ENCODE measurements around the gene ZNF524.

GRCh38 chr19:55645512-55645881 lies 45.4 kb downstream of the ZNF524 start:
- TF ChIP-seq POLR2AphosphoS5 (IDR thresholded peaks at IDR 0.05; ENCODE audit: low read depth, low read length) (no peak), SIN3A (IDR thresholded peaks at IDR 0.05; ENCODE audit: borderline replicate concordance, insufficient read depth, low read length) (no peak)
- TF ChIP-seq, protein P1, sequence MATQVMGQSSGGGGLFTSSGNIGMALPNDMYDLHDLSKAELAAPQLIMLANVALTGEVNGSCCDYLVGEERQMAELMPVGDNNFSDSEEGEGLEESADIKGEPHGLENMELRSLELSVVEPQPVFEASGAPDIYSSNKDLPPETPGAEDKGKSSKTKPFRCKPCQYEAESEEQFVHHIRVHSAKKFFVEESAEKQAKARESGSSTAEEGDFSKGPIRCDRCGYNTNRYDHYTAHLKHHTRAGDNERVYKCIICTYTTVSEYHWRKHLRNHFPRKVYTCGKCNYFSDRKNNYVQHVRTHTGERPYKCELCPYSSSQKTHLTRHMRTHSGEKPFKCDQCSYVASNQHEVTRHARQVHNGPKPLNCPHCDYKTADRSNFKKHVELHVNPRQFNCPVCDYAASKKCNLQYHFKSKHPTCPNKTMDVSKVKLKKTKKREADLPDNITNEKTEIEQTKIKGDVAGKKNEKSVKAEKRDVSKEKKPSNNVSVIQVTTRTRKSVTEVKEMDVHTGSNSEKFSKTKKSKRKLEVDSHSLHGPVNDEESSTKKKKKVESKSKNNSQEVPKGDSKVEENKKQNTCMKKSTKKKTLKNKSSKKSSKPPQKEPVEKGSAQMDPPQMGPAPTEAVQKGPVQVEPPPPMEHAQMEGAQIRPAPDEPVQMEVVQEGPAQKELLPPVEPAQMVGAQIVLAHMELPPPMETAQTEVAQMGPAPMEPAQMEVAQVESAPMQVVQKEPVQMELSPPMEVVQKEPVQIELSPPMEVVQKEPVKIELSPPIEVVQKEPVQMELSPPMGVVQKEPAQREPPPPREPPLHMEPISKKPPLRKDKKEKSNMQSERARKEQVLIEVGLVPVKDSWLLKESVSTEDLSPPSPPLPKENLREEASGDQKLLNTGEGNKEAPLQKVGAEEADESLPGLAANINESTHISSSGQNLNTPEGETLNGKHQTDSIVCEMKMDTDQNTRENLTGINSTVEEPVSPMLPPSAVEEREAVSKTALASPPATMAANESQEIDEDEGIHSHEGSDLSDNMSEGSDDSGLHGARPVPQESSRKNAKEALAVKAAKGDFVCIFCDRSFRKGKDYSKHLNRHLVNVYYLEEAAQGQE (IDR thresholded peaks at IDR 0.05; ENCODE audit: insufficient read depth in 1 of 2, low read depth in 2 of 2, low read length in 2 of 2) = no peak
